Gastrocnemius medialis (tissue), 4 donors: ENCODE results near the gene ACYP2.

ENCODE experiments used
- POLR2A ChIP-seq, 2 donors: fragments of 450-650 bp; IDR thresholded peaks; one replicate each; pipeline ENCODE4 v1.6.1; 2017; ENCODE audit warnings: antibody characterized with exemption in 2 of 2, mild to moderate bottlenecking in 2 of 2, moderate library complexity in 2 of 2
- TF ChIP-seq, protein P1 (sequence below), 5 experiments: fragments of 450-650 bp in 3 of 5; fragments of 200-600 bp in 2 of 5; sonication (generic) in 2 of 5; IDR thresholded peaks in 4 of 5; conservative IDR thresholded peaks in 1 of 5; 1 replicate in 4 of 5; 2 replicates in 1 of 5; pipeline ENCODE4 v1.5.1; 2016 to 2019; ENCODE audit warnings: antibody characterized with exemption in 5 of 5, mild to moderate bottlenecking in 3 of 5, moderate library complexity in 3 of 5

GRCh38 chr2:54228945-54229344 is 113.5 kb downstream of the ACYP2 start:
- TF ChIP-seq, protein P1, sequence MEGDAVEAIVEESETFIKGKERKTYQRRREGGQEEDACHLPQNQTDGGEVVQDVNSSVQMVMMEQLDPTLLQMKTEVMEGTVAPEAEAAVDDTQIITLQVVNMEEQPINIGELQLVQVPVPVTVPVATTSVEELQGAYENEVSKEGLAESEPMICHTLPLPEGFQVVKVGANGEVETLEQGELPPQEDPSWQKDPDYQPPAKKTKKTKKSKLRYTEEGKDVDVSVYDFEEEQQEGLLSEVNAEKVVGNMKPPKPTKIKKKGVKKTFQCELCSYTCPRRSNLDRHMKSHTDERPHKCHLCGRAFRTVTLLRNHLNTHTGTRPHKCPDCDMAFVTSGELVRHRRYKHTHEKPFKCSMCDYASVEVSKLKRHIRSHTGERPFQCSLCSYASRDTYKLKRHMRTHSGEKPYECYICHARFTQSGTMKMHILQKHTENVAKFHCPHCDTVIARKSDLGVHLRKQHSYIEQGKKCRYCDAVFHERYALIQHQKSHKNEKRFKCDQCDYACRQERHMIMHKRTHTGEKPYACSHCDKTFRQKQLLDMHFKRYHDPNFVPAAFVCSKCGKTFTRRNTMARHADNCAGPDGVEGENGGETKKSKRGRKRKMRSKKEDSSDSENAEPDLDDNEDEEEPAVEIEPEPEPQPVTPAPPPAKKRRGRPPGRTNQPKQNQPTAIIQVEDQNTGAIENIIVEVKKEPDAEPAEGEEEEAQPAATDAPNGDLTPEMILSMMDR (IDR thresholded peaks at IDR 0.05 in 4 of 5, conservative IDR thresholded peaks at IDR 0.05 in 1 of 5) = no peak
- no peak for TF ChIP-seq POLR2A (IDR thresholded peaks at IDR 0.05)
